ENCODE measurements around the gene PRAF2.

PRAF2 gene

DNA sequence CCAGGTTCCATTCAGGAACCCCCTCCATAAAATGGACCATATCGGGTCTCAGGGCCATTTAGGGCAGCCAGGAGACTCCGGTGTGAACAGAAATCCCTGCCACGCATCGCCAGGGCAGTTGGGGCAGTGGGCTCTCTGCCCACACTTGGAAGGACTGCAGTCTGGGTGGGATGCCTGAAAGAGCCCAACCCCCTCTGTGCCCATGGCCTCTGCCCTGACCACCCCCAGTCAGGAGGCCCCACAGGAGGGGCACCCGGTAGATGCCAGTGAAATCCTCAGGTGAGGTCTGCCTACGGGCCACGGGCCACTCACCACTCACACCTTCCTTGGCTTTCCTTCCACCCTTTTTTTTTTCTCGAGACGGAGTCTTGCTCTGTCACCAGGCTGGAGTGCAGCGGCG is 4.8 kb downstream of the PRAF2 start:
- WGBS, 2 donors (ENCODE audit: extremely low coverage in 2 of 2, insufficient read length in 2 of 2, insufficient replicate concordance in 1 of 2) = no CpG with 5 or more reads among the region's 11 CpGs
- Histone ChIP-seq H4K91ac (ENCODE audit: low read depth, low read length, poor library complexity) (no peak overlapping the region), H2BK15ac (ENCODE audit: low read length) (no peak overlapping the region)

DNA sequence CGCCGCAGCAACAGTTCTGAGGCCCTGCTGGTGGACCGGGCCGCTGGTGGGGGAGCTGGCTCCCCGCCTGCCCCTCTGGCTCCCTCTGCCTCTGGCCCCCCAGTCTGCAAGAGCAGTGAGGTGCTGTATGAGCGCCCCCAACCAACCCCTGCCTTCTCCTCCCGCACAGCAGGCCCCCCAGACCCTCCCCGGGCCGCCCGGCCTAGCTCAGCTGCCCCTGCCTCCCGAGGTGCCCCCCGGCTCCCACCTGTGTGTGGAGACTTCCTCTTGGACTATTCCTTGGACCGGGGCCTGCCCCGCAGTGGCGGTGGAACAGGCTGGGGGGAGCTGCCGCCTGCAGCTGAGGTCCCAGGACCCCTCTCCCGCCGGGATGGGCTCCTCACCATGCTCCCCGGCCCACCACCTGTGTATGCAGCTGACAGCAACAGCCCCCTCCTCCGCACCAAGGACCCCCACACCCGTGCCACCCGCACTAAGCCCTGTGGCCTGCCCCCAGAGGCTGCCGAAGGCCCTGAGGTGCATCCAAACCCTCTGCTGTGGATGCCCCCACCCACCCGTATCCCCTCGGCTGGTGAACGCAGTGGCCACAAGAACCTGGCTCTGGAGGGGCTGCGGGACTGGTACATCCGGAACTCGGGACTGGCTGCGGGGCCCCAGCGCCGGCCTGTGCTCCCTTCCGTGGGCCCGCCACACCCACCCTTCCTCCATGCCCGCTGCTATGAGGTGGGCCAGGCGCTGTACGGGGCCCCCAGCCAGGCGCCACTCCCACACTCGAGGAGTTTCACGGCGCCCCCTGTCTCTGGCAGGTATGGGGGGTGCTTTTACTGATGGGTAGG is 6.3 kb downstream of the PRAF2 start:
- no peak overlapping the region for H2AFZ ChIP-seq (ENCODE audit: low read length)
- no peak overlapping the region for H3K23ac ChIP-seq (ENCODE audit: low read depth, low read length, poor library complexity)
- no peak overlapping the region for H4K8ac ChIP-seq (ENCODE audit: low read depth, low read length)
- no peak overlapping the region for H2BK5ac ChIP-seq (ENCODE audit: low read length)
- no peak overlapping the region for H2AK5ac ChIP-seq (ENCODE audit: low read depth, low read length)
- H3K27ac ChIP-seq (replicated peaks; ENCODE audit: low read length) = no peak overlapping the region
- peaks cover 0 to 18% of the 10 kb centered on the region in 2 donors for H3K36me3 ChIP-seq (replicated peaks in 1 of 2; ENCODE audit: control insufficient read depth in 2 of 2, insufficient read depth in 2 of 2, low read length in 2 of 2)
- H3K4ac ChIP-seq (ENCODE audit: low read length) = no peak overlapping the region
- H3K14ac ChIP-seq (ENCODE audit: low read length) = no peak overlapping the region
- no peak overlapping the region for H3K9ac ChIP-seq (ENCODE audit: low read depth, low read length, poor library complexity)
- WGBS, 2 donors (ENCODE audit: extremely low coverage in 2 of 2, insufficient read length in 2 of 2, insufficient replicate concordance in 1 of 2) = no CpG with 5 or more reads among the region's 41 CpGs
- no peak overlapping the region for H3K4me2 ChIP-seq (ENCODE audit: insufficient read depth, low read length, poor library complexity, severe bottlenecking)
- no peak overlapping the region for H2BK12ac ChIP-seq (ENCODE audit: low read length)
- H3K4me1 ChIP-seq (ENCODE audit: control insufficient read depth in 2 of 2, insufficient read depth in 1 of 2, low read depth in 1 of 2, low read length in 2 of 2) = no peaks in the 10 kb centered on the region
- H4K91ac ChIP-seq (ENCODE audit: low read depth, low read length, poor library complexity) = no peak overlapping the region
- H2BK15ac ChIP-seq (ENCODE audit: low read length) = no peak overlapping the region
- no peak for DNase-seq (ENCODE audit: low spot score)
- no peak overlapping the region for H3K4me3 ChIP-seq (ENCODE audit: low read length in 2 of 2)
- H3K79me1 ChIP-seq (ENCODE audit: low read depth, low read length) = peaks cover 5% of the 10 kb centered on the region
- H2BK120ac ChIP-seq (ENCODE audit: low read depth, low read length) = no peak overlapping the region
- no peaks in the 10 kb centered on the region for H3K27me3 ChIP-seq (ENCODE audit: control insufficient read depth in 3 of 3, insufficient read depth in 3 of 3, low read depth in 1 of 3, low read length in 3 of 3)
- H3K18ac ChIP-seq (ENCODE audit: low read length) = no peak overlapping the region
- H3K9me3 ChIP-seq (replicated peaks in 1 of 2; ENCODE audit: control insufficient read depth in 2 of 2, insufficient read depth in 1 of 2, low read depth in 1 of 2, low read length in 2 of 2) = no peaks in the 10 kb centered on the region

More for the DNA sequence above, 4.8 kb downstream of the PRAF2 start:
- Histone ChIP-seq H3K27ac (replicated peaks; ENCODE audit: low read length) (no peak overlapping the region), H3K9me3 (replicated peaks in 1 of 2; ENCODE audit: control insufficient read depth in 2 of 2, insufficient read depth in 1 of 2, low read depth in 1 of 2, low read length in 2 of 2) (no peaks in the 10 kb centered on the region), H3K27me3 (ENCODE audit: control insufficient read depth in 3 of 3, insufficient read depth in 3 of 3, low read depth in 1 of 3, low read length in 3 of 3) (no peaks in the 10 kb centered on the region), H3K4me3 (ENCODE audit: low read length in 2 of 2) (no peak overlapping the region), H3K23ac (ENCODE audit: low read depth, low read length, poor library complexity) (no peak overlapping the region), H2BK120ac (ENCODE audit: low read depth, low read length) (no peak overlapping the region), H4K8ac (ENCODE audit: low read depth, low read length) (no peak overlapping the region), H3K14ac (ENCODE audit: low read length) (no peak overlapping the region), H3K9ac (ENCODE audit: low read depth, low read length, poor library complexity) (no peak overlapping the region), H3K4ac (ENCODE audit: low read length) (no peak overlapping the region), H3K4me2 (ENCODE audit: insufficient read depth, low read length, poor library complexity, severe bottlenecking) (no peak overlapping the region), H3K4me1 (ENCODE audit: control insufficient read depth in 2 of 2, insufficient read depth in 1 of 2, low read depth in 1 of 2, low read length in 2 of 2) (peaks cover 0 to 2% of the 10 kb centered on the region in 2 donors), H2AK5ac (ENCODE audit: low read depth, low read length) (no peak overlapping the region), H3K18ac (ENCODE audit: low read length) (no peak overlapping the region), H2BK5ac (ENCODE audit: low read length) (no peak overlapping the region), H2AFZ (ENCODE audit: low read length) (no peak overlapping the region), H3K79me1 (ENCODE audit: low read depth, low read length) (peaks cover 5% of the 10 kb centered on the region), H2BK12ac (ENCODE audit: low read length) (no peak overlapping the region), H3K36me3 (replicated peaks in 1 of 2; ENCODE audit: control insufficient read depth in 2 of 2, insufficient read depth in 2 of 2, low read length in 2 of 2) (peaks cover 0 to 18% of the 10 kb centered on the region in 2 donors)
- DNase-seq (ENCODE audit: low spot score) = no peak

DNA sequence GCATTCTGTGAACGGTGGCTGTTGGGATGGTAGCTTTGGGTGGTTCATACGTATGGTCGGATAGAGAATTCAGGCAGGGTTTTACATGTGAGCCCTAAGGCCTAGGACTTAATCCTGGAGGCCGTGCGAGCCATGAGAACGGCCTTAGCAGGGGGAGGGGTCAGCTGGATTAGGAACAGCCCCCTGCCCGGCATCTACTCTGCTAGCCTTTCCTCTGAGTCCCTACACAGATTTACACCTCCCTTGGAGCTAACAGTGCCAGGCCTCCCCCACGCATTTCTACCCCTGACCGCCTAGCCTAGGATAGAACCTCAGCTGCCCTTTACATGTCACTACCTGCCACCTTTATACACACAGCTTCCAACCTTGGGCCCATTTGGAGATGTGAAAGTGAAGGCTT is 7.1 kb downstream of the PRAF2 start:
- Histone ChIP-seq H2BK120ac (ENCODE audit: low read depth, low read length) (no peak overlapping the region), H2BK15ac (ENCODE audit: low read length) (no peak overlapping the region), H3K36me3 (replicated peaks in 1 of 2; ENCODE audit: control insufficient read depth in 2 of 2, insufficient read depth in 2 of 2, low read length in 2 of 2) (peaks cover 0 to 14% of the 10 kb centered on the region in 2 donors), H3K27ac (replicated peaks; ENCODE audit: low read length) (no peak overlapping the region), H2AK5ac (ENCODE audit: low read depth, low read length) (no peak overlapping the region), H3K4me2 (ENCODE audit: insufficient read depth, low read length, poor library complexity, severe bottlenecking) (no peak overlapping the region), H3K79me1 (ENCODE audit: low read depth, low read length) (peaks cover 2% of the 10 kb centered on the region), H3K9ac (ENCODE audit: low read depth, low read length, poor library complexity) (no peak overlapping the region), H3K23ac (ENCODE audit: low read depth, low read length, poor library complexity) (no peak overlapping the region), H2BK12ac (ENCODE audit: low read length) (no peak overlapping the region), H3K4ac (ENCODE audit: low read length) (no peak overlapping the region), H4K91ac (ENCODE audit: low read depth, low read length, poor library complexity) (no peak overlapping the region), H3K9me3 (replicated peaks in 1 of 2; ENCODE audit: control insufficient read depth in 2 of 2, insufficient read depth in 1 of 2, low read depth in 1 of 2, low read length in 2 of 2) (no peaks in the 10 kb centered on the region), H2AFZ (ENCODE audit: low read length) (no peak overlapping the region), H2BK5ac (ENCODE audit: low read length) (no peak overlapping the region), H3K18ac (ENCODE audit: low read length) (no peak overlapping the region), H4K8ac (ENCODE audit: low read depth, low read length) (peak overlapping the region; percentile 43), H3K27me3 (ENCODE audit: control insufficient read depth in 3 of 3, insufficient read depth in 3 of 3, low read depth in 1 of 3, low read length in 3 of 3) (no peaks in the 10 kb centered on the region), H3K14ac (ENCODE audit: low read length) (no peak overlapping the region), H3K4me3 (ENCODE audit: low read length in 2 of 2) (no peak overlapping the region), H3K4me1 (ENCODE audit: control insufficient read depth in 2 of 2, insufficient read depth in 1 of 2, low read depth in 1 of 2, low read length in 2 of 2) (no peaks in the 10 kb centered on the region)
- no peak for DNase-seq (ENCODE audit: low spot score)
- no CpG with 5 or more reads among the region's 9 CpGs for WGBS, 2 donors (ENCODE audit: extremely low coverage in 2 of 2, insufficient read length in 2 of 2, insufficient replicate concordance in 1 of 2)

DNA sequence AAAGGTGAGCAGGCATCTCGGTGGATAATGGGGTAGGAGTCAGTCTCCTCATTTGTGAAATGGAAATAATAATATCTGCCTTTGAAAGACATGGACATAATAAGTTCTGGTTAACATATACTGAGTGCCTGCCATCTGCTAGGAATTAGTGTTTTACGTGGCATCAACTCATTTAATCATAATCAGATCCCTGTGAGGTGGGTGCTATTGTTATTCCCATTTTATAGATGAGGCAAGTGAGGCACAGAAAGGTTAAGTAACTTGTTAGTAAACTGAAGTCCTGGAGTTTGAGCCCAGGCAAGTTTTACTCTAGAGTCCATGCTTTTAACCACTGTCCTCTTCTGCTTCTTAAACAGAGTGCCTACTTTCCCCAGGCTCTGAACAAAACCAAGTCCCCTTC is 7.5 kb downstream of the PRAF2 start:
- H2BK120ac ChIP-seq (ENCODE audit: low read depth, low read length) = no peak overlapping the region
- H3K4ac ChIP-seq (ENCODE audit: low read length) = no peak overlapping the region
- no CpG with 5 or more reads among the region's 2 CpGs for WGBS, 2 donors (ENCODE audit: extremely low coverage in 2 of 2, insufficient read length in 2 of 2, insufficient replicate concordance in 1 of 2)

More for the DNA sequence above, 7.5 kb downstream of the PRAF2 start:
- Histone ChIP-seq H3K4me2 (ENCODE audit: insufficient read depth, low read length, poor library complexity, severe bottlenecking) (no peak overlapping the region), H3K4me1 (ENCODE audit: control insufficient read depth in 2 of 2, insufficient read depth in 1 of 2, low read depth in 1 of 2, low read length in 2 of 2) (no peaks in the 10 kb centered on the region), H3K9me3 (replicated peaks in 1 of 2; ENCODE audit: control insufficient read depth in 2 of 2, insufficient read depth in 1 of 2, low read depth in 1 of 2, low read length in 2 of 2) (no peaks in the 10 kb centered on the region), H3K23ac (ENCODE audit: low read depth, low read length, poor library complexity) (no peak overlapping the region), H4K8ac (ENCODE audit: low read depth, low read length) (no peak overlapping the region), H3K27ac (replicated peaks; ENCODE audit: low read length) (no peak overlapping the region), H2BK15ac (ENCODE audit: low read length) (no peak overlapping the region), H3K4me3 (ENCODE audit: low read length in 2 of 2) (no peak overlapping the region), H3K36me3 (replicated peaks in 1 of 2; ENCODE audit: control insufficient read depth in 2 of 2, insufficient read depth in 2 of 2, low read length in 2 of 2) (peaks cover 0 to 10% of the 10 kb centered on the region in 2 donors), H3K18ac (ENCODE audit: low read length) (no peak overlapping the region), H4K91ac (ENCODE audit: low read depth, low read length, poor library complexity) (no peak overlapping the region), H2BK12ac (ENCODE audit: low read length) (no peak overlapping the region), H2AFZ (ENCODE audit: low read length) (no peak overlapping the region), H3K14ac (ENCODE audit: low read length) (no peak overlapping the region), H3K9ac (ENCODE audit: low read depth, low read length, poor library complexity) (no peak overlapping the region), H2BK5ac (ENCODE audit: low read length) (no peak overlapping the region), H3K27me3 (ENCODE audit: control insufficient read depth in 3 of 3, insufficient read depth in 3 of 3, low read depth in 1 of 3, low read length in 3 of 3) (no peaks in the 10 kb centered on the region), H2AK5ac (ENCODE audit: low read depth, low read length) (no peak overlapping the region), H3K79me1 (ENCODE audit: low read depth, low read length) (peaks cover 2% of the 10 kb centered on the region)
- DNase-seq (ENCODE audit: low spot score) = no peak
